Endothelial cell of hepatic sinusoid (primary cell): Measurements from ENCODE around the gene TLR9.

Experiments used
- in situ Hi-C: cut with HindIII; loops from 2 replicates; pipeline ENCODE4 v1.10.0; 2017; ENCODE audit warnings: low sequenced_read_pairs

The TLR9 gene

GRCh38 chr3:52176180-52176752 lies 49.2 kb downstream of the TLR9 start:
- in situ Hi-C loops: no loop called here

- in situ Hi-C loops: no loop called here
These were observed 49.8 kb downstream of the TLR9 start for GRCh38 chr3:52175416-52176179.

DNA sequence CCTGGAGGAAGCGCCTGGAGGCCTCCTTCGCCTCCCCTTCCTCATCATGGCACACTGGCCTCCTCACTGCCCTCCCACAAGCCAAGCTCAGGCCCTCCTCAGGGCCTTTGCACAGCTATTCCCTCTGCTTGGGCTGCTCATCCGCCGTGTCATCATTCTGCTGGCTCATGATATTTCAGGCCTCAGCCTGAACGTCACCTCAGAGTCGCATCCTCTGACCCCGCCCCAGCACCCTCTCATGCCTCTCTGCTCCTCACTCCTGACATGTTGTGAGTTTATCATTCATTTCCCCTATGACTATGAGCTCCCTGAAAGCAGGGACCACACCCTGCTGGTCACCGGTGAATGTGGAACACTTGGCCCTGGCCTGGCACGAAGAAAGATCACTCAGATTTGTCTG lies 50.5 kb downstream of the TLR9 start:
- in situ Hi-C loops: no loop called here

DNA sequence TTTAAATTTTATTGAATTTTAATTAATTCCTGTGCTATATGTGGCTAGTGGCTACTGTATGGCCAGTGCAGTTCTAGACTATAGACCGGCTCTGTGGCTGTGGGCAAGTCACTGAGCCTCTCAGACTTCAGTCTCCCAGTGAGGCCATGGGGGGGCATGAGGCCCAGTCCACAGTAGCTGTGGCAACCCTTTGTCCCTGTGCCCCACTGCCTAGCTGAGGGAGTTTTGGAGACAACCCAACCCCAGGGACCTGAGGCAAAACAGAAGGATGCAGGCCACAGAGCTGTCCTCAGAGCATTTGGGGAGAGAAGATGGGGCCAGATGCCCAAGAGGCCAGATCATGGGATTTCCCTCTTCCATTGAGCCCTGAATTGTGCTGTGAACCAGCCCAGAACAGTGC lies 52.3 kb downstream of the TLR9 start:
- in situ Hi-C loops: no loop called here

- in situ Hi-C loops: no loop called here
These were observed 53.1 kb downstream of the TLR9 start for GRCh38 chr3:52172262-52172757.

DNA sequence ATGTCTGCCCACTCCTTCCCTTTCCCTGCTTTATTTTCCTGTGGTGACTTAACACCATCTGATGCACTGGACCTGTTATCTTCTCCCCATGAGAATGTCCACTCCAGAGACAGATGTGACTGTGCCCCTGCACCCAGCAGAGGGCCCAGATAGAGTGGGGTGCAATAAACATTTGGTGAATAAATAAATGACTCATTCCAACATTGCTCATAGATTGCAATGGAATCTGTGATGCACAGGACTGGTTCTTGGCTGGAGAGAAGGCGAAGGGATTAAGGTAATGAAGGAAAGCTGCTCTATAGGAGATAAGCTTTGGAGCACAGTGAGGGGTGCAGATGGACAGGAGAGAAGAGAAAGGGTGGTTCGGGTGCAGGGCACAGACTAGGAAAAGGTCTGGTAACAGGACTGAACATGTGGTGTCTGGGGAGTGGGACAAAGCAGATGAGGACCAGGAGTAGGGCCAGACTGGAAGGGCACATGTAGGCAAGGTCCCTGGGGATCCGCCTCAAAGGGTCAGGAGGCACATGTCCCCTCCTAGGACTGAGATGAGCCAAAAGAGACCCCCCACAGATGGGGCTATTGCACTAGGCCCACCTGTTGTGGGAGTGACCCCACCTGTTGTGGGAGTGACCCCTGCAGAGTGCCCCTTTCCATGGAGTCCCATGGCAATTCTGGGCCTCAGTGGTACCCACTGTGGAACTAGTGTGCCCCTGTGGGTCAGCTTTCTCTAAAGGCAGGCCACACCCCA lies 53.8 kb downstream of the TLR9 start:
- in situ Hi-C loops: no loop called here
